Measurements from ENCODE around the gene PTGER2. TPM values are rescaled to one million over a fixed set of nuclear protein-coding genes. Genes with fewer than 3 reads are reported as not detected.

The PTGER2 gene
- total RNA-seq, 2 experiments from 2014 or later, result 4.3 to 4.8 TPM

DNA sequence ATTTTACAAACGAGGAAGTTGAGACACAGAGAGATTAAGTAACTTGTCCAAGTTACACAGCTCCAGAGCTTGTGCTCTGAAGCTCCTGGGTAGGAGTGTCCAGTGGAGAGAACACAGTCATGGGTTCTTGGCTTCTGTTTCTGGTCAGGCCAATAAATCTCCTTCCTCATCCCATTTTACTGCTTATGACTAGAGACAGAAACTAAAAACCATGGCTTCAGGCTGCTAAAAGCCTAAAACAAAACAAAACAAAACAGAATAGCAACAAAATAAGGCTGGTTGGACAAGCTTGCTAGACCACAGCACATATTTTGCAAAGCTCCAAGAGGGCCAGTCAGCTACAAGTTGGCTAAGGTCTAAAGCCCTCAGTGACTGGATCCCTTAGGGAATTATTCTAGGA, 49.8 kb downstream of the PTGER2 start:
- Mint-ChIP-seq H3K9me3 (no peaks in the 10 kb centered on the region), H3K27ac (no peak overlapping the region), H3K4me3 (no peak overlapping the region), H3K4me1 (ENCODE audit: low read depth) (no peaks in the 10 kb centered on the region), H3K27me3 (no peaks in the 10 kb centered on the region), H3K36me3 (ENCODE audit: low read depth) (no peaks in the 10 kb centered on the region)
- ATAC-seq (ENCODE audit: poor library complexity), result no peak
- no peak overlapping the region for H3K27ac ChIP-seq (ENCODE audit: low read depth in 1 of 2, low read length in 2 of 2)
- H3K36me3 ChIP-seq (ENCODE audit: insufficient read depth, low read length), result no peaks in the 10 kb centered on the region
- intact Hi-C loops (cut with DNase I, micrococcal nuclease), result no loop called here
- ChIA-PET CTCF (no interaction called here), POLR2A (no interaction called here)
- no peaks in the 10 kb centered on the region for H3K27me3 ChIP-seq (ENCODE audit: control insufficient read depth in 1 of 2, insufficient read depth in 2 of 2, low read length in 2 of 2)
- TF ChIP-seq, protein P1, sequence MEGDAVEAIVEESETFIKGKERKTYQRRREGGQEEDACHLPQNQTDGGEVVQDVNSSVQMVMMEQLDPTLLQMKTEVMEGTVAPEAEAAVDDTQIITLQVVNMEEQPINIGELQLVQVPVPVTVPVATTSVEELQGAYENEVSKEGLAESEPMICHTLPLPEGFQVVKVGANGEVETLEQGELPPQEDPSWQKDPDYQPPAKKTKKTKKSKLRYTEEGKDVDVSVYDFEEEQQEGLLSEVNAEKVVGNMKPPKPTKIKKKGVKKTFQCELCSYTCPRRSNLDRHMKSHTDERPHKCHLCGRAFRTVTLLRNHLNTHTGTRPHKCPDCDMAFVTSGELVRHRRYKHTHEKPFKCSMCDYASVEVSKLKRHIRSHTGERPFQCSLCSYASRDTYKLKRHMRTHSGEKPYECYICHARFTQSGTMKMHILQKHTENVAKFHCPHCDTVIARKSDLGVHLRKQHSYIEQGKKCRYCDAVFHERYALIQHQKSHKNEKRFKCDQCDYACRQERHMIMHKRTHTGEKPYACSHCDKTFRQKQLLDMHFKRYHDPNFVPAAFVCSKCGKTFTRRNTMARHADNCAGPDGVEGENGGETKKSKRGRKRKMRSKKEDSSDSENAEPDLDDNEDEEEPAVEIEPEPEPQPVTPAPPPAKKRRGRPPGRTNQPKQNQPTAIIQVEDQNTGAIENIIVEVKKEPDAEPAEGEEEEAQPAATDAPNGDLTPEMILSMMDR (IDR thresholded peaks at IDR 0.05), result no peak
- H3K9me3 ChIP-seq (ENCODE audit: control insufficient read depth in 1 of 2, insufficient read depth in 1 of 2, low read length in 2 of 2), result no peaks in the 10 kb centered on the region
- H3K4me3 ChIP-seq (ENCODE audit: low read length), result no peak overlapping the region
- peak in 1 of 14 experiments; percentile 12 for DNase-seq
- no peaks in the 10 kb centered on the region for H3K4me1 ChIP-seq (ENCODE audit: insufficient read depth, low read length)

DNA sequence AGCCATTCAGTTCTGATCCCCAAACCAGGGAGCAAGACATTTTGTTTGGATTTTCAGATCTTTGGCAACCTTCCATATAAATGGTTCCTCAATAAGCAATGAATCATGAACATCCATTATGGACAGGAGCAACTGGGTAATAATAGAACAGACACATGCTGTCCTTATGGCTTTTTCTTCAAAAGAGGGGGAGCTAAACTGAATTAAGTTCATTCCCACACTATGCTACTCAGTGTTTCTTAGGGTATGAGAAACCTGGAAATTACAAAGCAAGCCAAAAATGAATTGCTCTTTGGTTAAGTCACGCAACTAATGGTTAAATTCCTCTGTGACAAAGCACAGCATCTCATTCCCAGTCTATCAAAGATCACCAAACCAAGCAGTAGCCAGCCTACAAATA, 51.0 kb downstream of the PTGER2 start:
- Mint-ChIP-seq H3K27ac (no peak overlapping the region), H3K4me1 (ENCODE audit: low read depth) (no peaks in the 10 kb centered on the region), H3K27me3 (no peaks in the 10 kb centered on the region), H3K4me3 (no peak overlapping the region), H3K9me3 (no peaks in the 10 kb centered on the region), H3K36me3 (ENCODE audit: low read depth) (no peaks in the 10 kb centered on the region)
- Histone ChIP-seq H3K36me3 (ENCODE audit: insufficient read depth, low read length) (no peaks in the 10 kb centered on the region), H3K4me1 (ENCODE audit: insufficient read depth, low read length) (peaks cover under 1% of the 10 kb centered on the region), H3K27ac (ENCODE audit: low read depth in 1 of 2, low read length in 2 of 2) (no peak overlapping the region), H3K9me3 (ENCODE audit: control insufficient read depth in 1 of 2, insufficient read depth in 1 of 2, low read length in 2 of 2) (no peaks in the 10 kb centered on the region), H3K4me3 (ENCODE audit: low read length) (no peak overlapping the region), H3K27me3 (ENCODE audit: control insufficient read depth in 1 of 2, insufficient read depth in 2 of 2, low read length in 2 of 2) (no peaks in the 10 kb centered on the region)
- POLR2A ChIA-PET, result no interaction called here
- intact Hi-C loops (cut with DNase I, micrococcal nuclease), result no loop called here
- ATAC-seq (ENCODE audit: poor library complexity) (no peak), DNase-seq (no peak)
- CTCF ChIA-PET, result no interaction called here
- TF ChIP-seq, protein P1 (IDR thresholded peaks at IDR 0.05), result no peak

DNA sequence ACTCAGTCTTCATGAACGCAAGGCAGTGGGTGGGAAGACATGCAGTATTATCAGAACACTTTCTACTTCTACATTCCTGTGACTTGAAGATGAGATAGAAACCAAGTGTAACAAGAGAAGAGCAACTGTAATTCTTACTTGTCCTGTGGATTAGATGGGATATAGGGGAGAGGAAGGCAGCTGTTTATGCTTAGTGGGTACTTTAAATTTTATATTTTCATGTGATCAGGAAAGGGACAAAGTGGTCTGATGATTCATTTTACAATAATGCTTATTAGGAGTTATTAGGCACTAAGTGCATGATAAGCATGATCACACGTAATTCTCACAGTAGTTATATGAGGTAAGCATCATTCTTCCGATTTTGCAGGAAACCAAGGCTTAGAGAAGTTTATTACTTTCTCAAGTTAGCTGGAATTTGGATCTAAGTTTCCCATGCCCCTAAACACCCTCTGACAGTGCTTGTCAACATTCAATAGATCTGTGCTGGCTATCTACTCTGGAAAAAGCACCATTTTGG, 52.7 kb downstream of the PTGER2 start:
- DNase-seq, result no peak
- Histone ChIP-seq H3K27ac (ENCODE audit: low read depth in 1 of 2, low read length in 2 of 2) (no peak overlapping the region), H3K4me1 (ENCODE audit: insufficient read depth, low read length) (peaks cover 4% of the 10 kb centered on the region), H3K27me3 (ENCODE audit: control insufficient read depth in 1 of 2, insufficient read depth in 2 of 2, low read length in 2 of 2) (no peaks in the 10 kb centered on the region), H3K9me3 (ENCODE audit: control insufficient read depth in 1 of 2, insufficient read depth in 1 of 2, low read length in 2 of 2) (no peaks in the 10 kb centered on the region), H3K4me3 (ENCODE audit: low read length) (no peak overlapping the region), H3K36me3 (ENCODE audit: insufficient read depth, low read length) (no peaks in the 10 kb centered on the region)
- Mint-ChIP-seq H3K27ac (no peak overlapping the region), H3K4me1 (ENCODE audit: low read depth) (no peaks in the 10 kb centered on the region), H3K27me3 (no peaks in the 10 kb centered on the region), H3K9me3 (no peaks in the 10 kb centered on the region), H3K4me3 (no peak overlapping the region), H3K36me3 (ENCODE audit: low read depth) (no peaks in the 10 kb centered on the region)
- TF ChIP-seq, protein P1 (IDR thresholded peaks at IDR 0.05), result no peak
- no peak for ATAC-seq (ENCODE audit: poor library complexity)
- intact Hi-C loops (cut with DNase I, micrococcal nuclease), result no loop called here
- POLR2A ChIA-PET, result no interaction called here
- CTCF ChIA-PET, result no interaction called here
